Mesothelial cell of epicardium (in vitro differentiated cells): ENCODE results near the gene LRRC49. TPM values are rescaled to one million over a fixed set of nuclear protein-coding genes. Genes with fewer than 3 reads are reported as not detected.

Experiments used
- DNase-seq, 2 experiments: peaks; one replicate each; pipeline ENCODE4 v3.0.0; 2021; ENCODE audit warnings: low spot score in 2 of 2; ENCODE audit not compliant: unreplicated experiment in 2 of 2
- H3K27ac Mint-ChIP-seq: 2 replicates; pipeline ENCODE4 v1.8.0; 2021; ENCODE audit warnings: mixed read lengths
- H3K27me3 Mint-ChIP-seq: 2 replicates; pipeline ENCODE4 v1.8.0; 2021; ENCODE audit warnings: low read depth, mixed read lengths
- H3K36me3 Mint-ChIP-seq: 2 replicates; pipeline ENCODE4 v1.8.0; 2021; ENCODE audit warnings: mixed read lengths
- H3K4me1 Mint-ChIP-seq: 2 replicates; pipeline ENCODE4 v1.8.0; 2021; ENCODE audit warnings: mixed read lengths
- H3K4me3 Mint-ChIP-seq: 2 replicates; pipeline ENCODE4 v1.8.0; 2021; ENCODE audit warnings: mild to moderate bottlenecking, moderate library complexity, mixed read lengths
- H3K9me3 Mint-ChIP-seq: 2 replicates; pipeline ENCODE4 v1.8.0; 2021; ENCODE audit warnings: mixed read lengths
- total RNA-seq: library from RNA; stranded (reverse); gene quantifications from 3 replicates; pipeline ENCODE4 v1.2.1, GENCODE V29; 2021
- TF ChIP-seq, protein P1 (sequence below): fragments of 200-600 bp; sonication (generic); IDR thresholded peaks from one replicate; pipeline ENCODE4 v1.5.0; 2021; ENCODE audit warnings: antibody characterized with exemption; ENCODE audit not compliant: unreplicated experiment

The LRRC49 gene
- total RNA-seq, 1 donor from 2014 or later = 25.5 TPM

DNA sequence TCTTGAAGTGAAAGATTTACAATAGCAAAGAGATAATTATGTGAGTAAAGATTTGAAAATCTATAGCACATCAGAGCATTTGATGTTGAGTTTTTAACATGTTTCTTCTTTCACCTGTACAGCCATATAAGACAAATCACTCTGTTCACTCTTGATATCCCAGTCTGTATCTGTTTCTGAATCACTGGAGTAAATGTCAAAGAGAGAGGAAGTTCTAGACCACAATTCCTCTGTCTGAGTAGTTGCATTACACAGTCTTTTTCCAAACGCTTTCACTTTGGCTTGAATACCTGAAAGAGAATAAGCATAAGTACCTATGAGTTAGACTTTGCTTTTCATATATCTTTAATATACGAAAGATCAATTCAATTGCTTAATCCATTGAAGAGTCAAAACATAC, 10.3 kb upstream of the LRRC49 start:
- H3K27me3 Mint-ChIP-seq = no peaks in the 10 kb centered on the region
- H3K4me3 Mint-ChIP-seq = no peak overlapping the region
- TF ChIP-seq, protein P1, sequence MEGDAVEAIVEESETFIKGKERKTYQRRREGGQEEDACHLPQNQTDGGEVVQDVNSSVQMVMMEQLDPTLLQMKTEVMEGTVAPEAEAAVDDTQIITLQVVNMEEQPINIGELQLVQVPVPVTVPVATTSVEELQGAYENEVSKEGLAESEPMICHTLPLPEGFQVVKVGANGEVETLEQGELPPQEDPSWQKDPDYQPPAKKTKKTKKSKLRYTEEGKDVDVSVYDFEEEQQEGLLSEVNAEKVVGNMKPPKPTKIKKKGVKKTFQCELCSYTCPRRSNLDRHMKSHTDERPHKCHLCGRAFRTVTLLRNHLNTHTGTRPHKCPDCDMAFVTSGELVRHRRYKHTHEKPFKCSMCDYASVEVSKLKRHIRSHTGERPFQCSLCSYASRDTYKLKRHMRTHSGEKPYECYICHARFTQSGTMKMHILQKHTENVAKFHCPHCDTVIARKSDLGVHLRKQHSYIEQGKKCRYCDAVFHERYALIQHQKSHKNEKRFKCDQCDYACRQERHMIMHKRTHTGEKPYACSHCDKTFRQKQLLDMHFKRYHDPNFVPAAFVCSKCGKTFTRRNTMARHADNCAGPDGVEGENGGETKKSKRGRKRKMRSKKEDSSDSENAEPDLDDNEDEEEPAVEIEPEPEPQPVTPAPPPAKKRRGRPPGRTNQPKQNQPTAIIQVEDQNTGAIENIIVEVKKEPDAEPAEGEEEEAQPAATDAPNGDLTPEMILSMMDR = no peak
- no peaks in the 10 kb centered on the region for H3K4me1 Mint-ChIP-seq
- H3K36me3 Mint-ChIP-seq = peaks cover 3% of the 10 kb centered on the region
- DNase-seq = no peak
- H3K27ac Mint-ChIP-seq = no peak overlapping the region
- no peaks in the 10 kb centered on the region for H3K9me3 Mint-ChIP-seq

DNA sequence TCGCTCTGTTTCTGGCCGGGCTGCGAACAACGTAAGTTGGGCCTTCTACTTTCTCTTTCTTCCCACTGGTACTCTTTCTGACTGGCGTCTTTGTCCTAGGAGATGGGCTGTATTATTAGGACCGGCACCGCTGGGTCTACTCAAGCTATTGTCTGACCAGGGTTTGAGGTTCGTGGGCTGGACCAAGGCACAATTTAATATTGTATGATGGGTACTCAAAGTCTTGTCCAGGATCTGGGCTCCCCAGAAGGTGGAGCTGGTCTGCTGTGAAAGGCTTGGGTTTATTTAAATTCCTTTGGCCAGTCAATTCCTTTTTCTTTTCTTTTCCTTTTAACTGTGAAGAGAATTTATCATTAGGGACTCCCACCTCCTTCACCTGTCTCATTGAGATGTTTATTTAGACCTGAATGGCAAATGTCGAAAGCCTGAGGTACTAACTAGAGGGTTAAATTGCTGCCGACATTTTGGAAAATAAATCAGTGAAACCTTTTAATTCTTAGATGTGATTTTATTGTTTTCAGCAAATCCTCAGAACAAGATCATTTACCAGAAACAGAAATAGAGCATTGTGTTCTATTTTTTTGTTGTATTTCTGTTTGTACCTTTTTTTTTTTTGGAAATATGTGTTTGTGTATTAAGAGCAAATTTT, 410 bp downstream of the LRRC49 start:
- H3K36me3 Mint-ChIP-seq = peaks cover 4% of the 10 kb centered on the region
- TF ChIP-seq, protein P1 = peak; percentile 9

DNA sequence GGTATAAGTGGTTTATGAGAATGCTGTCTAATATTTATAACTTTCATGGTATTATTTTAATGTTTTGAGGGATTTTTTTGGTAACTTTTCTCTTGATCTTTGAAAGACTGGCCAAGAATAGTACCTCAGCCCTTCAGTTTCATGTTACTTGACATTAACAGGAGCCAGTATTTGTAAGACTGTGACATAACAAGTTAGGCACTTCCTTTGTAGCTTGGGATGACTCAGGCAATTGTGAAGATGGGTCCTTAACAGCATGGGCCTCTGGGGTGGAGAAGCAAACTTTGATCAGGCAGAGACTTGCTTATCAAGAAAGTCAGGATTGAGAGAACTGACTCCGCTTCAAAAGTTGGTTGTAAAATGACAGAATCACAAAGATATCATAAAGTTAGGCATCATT, 9.5 kb downstream of the LRRC49 start:
- TF ChIP-seq, protein P1 = no peak
- Mint-ChIP-seq H3K27ac (peak overlapping the region; percentile 64), H3K4me1 (peaks cover 4% of the 10 kb centered on the region), H3K4me3 (no peak overlapping the region), H3K27me3 (no peaks in the 10 kb centered on the region), H3K9me3 (peaks cover 15% of the 10 kb centered on the region), H3K36me3 (peaks cover 27% of the 10 kb centered on the region)
- DNase-seq = no peak

More for the DNA sequence above, 410 bp downstream of the LRRC49 start:
- no peaks in the 10 kb centered on the region for H3K9me3 Mint-ChIP-seq
- peak overlapping the region; percentile 94 for H3K27ac Mint-ChIP-seq
- H3K4me3 Mint-ChIP-seq = peak overlapping the region; percentile 90
- DNase-seq = no peak
- peaks cover 22% of the 10 kb centered on the region for H3K4me1 Mint-ChIP-seq
- no peaks in the 10 kb centered on the region for H3K27me3 Mint-ChIP-seq

DNA sequence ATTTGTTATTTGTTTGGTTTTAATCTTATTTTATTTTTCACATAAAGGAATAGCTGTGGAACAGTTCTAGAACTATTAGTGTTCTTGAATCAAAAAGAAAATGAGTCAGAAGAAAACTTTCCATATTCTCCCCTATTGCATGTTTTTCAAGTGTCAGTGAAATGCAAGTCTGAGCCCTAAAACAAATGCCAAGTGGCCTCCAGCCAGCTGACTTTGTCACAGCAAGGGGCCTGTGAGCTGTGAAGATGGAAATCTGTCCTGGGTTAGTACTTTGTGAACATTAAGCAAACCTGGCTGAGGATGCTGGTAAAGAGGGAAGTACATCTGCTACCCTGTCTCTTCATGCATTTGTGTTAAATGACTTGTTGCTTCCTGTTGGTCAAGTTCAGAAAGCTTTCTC, 14.2 kb downstream of the LRRC49 start:
- no peak for DNase-seq
- H3K36me3 Mint-ChIP-seq = peaks cover 52% of the 10 kb centered on the region

DNA sequence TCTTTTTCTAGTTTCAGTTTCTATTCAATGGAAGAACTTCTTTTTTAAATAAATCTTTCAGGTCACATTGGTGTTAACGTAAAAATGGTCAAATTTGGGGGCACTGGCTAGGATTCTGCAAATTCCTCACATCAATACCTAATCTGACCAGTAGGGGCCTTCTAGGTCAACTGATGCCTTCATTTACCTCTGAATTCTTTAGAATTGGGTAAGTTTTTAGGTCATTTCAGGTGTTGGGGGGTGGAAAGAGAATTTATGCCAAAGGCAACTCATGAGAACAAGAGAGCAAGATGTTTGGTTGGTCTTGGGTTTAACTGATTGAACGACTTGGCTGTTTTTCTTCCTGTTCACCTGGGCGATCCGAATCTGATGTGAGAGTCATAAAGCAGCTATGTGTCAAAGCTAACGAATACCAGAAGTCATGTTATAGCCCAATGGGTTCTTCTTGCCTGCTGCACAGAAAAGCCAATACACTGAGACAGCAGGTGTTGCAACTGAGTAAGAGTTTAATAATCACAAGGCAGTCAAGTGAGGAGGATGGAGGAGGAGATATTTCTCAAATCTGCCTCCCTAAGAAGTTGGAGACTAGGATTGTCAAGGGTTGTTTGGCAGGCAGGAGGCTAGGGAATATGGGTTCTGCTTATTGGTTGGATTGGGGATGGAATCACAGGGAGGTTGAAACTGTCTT, 15.3 kb downstream of the LRRC49 start:
- H3K9me3 Mint-ChIP-seq = peaks cover 34% of the 10 kb centered on the region
- H3K4me3 Mint-ChIP-seq = no peak overlapping the region
- no peak for DNase-seq
- TF ChIP-seq, protein P1 = peak; percentile 67
- H3K27me3 Mint-ChIP-seq = no peaks in the 10 kb centered on the region
- H3K4me1 Mint-ChIP-seq = no peaks in the 10 kb centered on the region
- H3K27ac Mint-ChIP-seq = no peak overlapping the region
- peaks cover 52% of the 10 kb centered on the region for H3K36me3 Mint-ChIP-seq

More for the DNA sequence above, 14.2 kb downstream of the LRRC49 start:
- Mint-ChIP-seq H3K4me1 (peaks cover 4% of the 10 kb centered on the region), H3K4me3 (no peak overlapping the region), H3K27ac (no peak overlapping the region), H3K9me3 (peaks cover 34% of the 10 kb centered on the region), H3K27me3 (no peaks in the 10 kb centered on the region)
- TF ChIP-seq, protein P1 = no peak
